Neuronal stem cell (in vitro differentiated cells): ENCODE data around the gene OR2W3.
A peak's percentile ranks its signal among the peaks of the same experiment; 100 is the strongest.

ENCODE experiments used
- DNase-seq: peaks from one replicate; pipeline ENCODE4 v3.0.0-alpha.2; 2013; ENCODE audit warnings: low spot score
- H2AFZ ChIP-seq: one replicate; pipeline ENCODE4 v1.6.1; 2013; ENCODE audit warnings: mild to moderate bottlenecking, low read length, inconsistent platforms
- H2AK5ac ChIP-seq: 2 replicates; pipeline ENCODE4 v1.6.1; 2013; ENCODE audit warnings: low read depth, mild to moderate bottlenecking, inconsistent platforms, low read length, moderate library complexity, mixed read lengths
- H2BK120ac ChIP-seq: 2 replicates; pipeline ENCODE4 v1.6.1; 2013; ENCODE audit warnings: low read depth, mild to moderate bottlenecking, inconsistent platforms, low read length, moderate library complexity, mixed read lengths
- H2BK12ac ChIP-seq: one replicate; pipeline ENCODE4 v1.6.1; 2013; ENCODE audit warnings: low read length, inconsistent platforms
- H2BK15ac ChIP-seq: 2 replicates; pipeline ENCODE4 v1.6.1; 2013; ENCODE audit warnings: mild to moderate bottlenecking, low read length, inconsistent platforms, mixed read lengths
- H2BK5ac ChIP-seq: one replicate; pipeline ENCODE4 v1.6.1; 2013; ENCODE audit warnings: inconsistent platforms, mild to moderate bottlenecking, low read length, moderate library complexity
- H3K14ac ChIP-seq: one replicate; pipeline ENCODE4 v1.6.1; 2013; ENCODE audit warnings: low read length, inconsistent platforms
- H3K18ac ChIP-seq: 2 replicates; pipeline ENCODE4 v1.6.1; 2013; ENCODE audit warnings: low read length, inconsistent platforms
- H3K23ac ChIP-seq: 2 replicates; pipeline ENCODE4 v1.6.1; 2013; ENCODE audit warnings: low read depth, mild to moderate bottlenecking, mixed read lengths, low read length, inconsistent platforms; ENCODE audit not compliant: poor library complexity
- H3K27ac ChIP-seq: replicated peaks from 3 replicates; pipeline ENCODE4 v1.5.1; 2013; ENCODE audit warnings: low read length, inconsistent platforms
- H3K27me3 ChIP-seq, 3 experiments: 2 replicates each; pipeline ENCODE4 v1.6.1; 2013; ENCODE audit warnings: low read length in 3 of 3, mild to moderate bottlenecking in 2 of 3, inconsistent platforms in 1 of 3, low read depth in 1 of 3, mixed read lengths in 1 of 3, moderate library complexity in 1 of 3; ENCODE audit not compliant: control insufficient read depth in 3 of 3, insufficient read depth in 3 of 3
- H3K36me3 ChIP-seq, 2 donors: replicated peaks in 1 of 2; 2 replicates each; pipeline ENCODE4 v1.6.1; 2013; ENCODE audit warnings: low read length in 2 of 2; ENCODE audit not compliant: control insufficient read depth in 2 of 2, insufficient read depth in 2 of 2
- H3K4ac ChIP-seq: 2 replicates; pipeline ENCODE4 v1.6.1; 2013; ENCODE audit warnings: inconsistent platforms, mild to moderate bottlenecking, low read length, moderate library complexity
- H3K4me1 ChIP-seq, 2 donors: 1 replicate in 1 of 2; 2 replicates in 1 of 2; pipeline ENCODE4 v1.6.1; 2013; ENCODE audit warnings: low read length in 2 of 2, low read depth in 1 of 2; ENCODE audit not compliant: control insufficient read depth in 2 of 2, insufficient read depth in 1 of 2
- H3K4me2 ChIP-seq: one replicate; pipeline ENCODE4 v1.6.1; 2013; ENCODE audit warnings: mild to moderate bottlenecking, low read length, inconsistent platforms; ENCODE audit not compliant: insufficient read depth, poor library complexity, severe bottlenecking
- H3K4me3 ChIP-seq, 2 donors: 2 replicates each; pipeline ENCODE4 v1.5.1; 2013; ENCODE audit warnings: low read length in 2 of 2, mild to moderate bottlenecking in 2 of 2, inconsistent platforms in 1 of 2, moderate library complexity in 1 of 2
- H3K79me1 ChIP-seq: one replicate; pipeline ENCODE4 v1.6.1; 2013; ENCODE audit warnings: low read depth, mild to moderate bottlenecking, inconsistent platforms, low read length, moderate library complexity
- H3K9ac ChIP-seq: one replicate; pipeline ENCODE4 v1.6.1; 2013; ENCODE audit warnings: mild to moderate bottlenecking, low read depth, low read length, inconsistent platforms; ENCODE audit not compliant: poor library complexity
- H3K9me3 ChIP-seq, 2 donors: replicated peaks in 1 of 2; 2 replicates each; pipeline versions ENCODE3 to v1.6.1; 2013; ENCODE audit warnings: low read length in 2 of 2, mild to moderate bottlenecking in 2 of 2, inconsistent platforms in 1 of 2, low read depth in 1 of 2, mixed read lengths in 1 of 2, moderate library complexity in 1 of 2; ENCODE audit not compliant: control insufficient read depth in 2 of 2, insufficient read depth in 1 of 2
- H4K8ac ChIP-seq: one replicate; pipeline ENCODE4 v1.6.1; 2013; ENCODE audit warnings: low read depth, mild to moderate bottlenecking, inconsistent platforms, low read length, moderate library complexity
- H4K91ac ChIP-seq: one replicate; pipeline ENCODE4 v1.6.1; 2013; ENCODE audit warnings: low read length, low read depth, mild to moderate bottlenecking, inconsistent platforms; ENCODE audit not compliant: poor library complexity
- WGBS, 2 donors: extraction: QIAGEN DNeasy Blood & Tissue Kit; methylation state at CpG; one replicate each; pipeline ENCODE4 v1.1.7; 2013; ENCODE audit warnings: missing lambda C conversion rate in 2 of 2, mixed read lengths in 1 of 2; ENCODE audit not compliant: insufficient read length in 2 of 2, insufficient replicate concordance in 1 of 2; ENCODE audit errors: extremely low coverage in 2 of 2; 5-methylcytosine and 5-hydroxymethylcytosine counted together

OR2W3 gene

DNA sequence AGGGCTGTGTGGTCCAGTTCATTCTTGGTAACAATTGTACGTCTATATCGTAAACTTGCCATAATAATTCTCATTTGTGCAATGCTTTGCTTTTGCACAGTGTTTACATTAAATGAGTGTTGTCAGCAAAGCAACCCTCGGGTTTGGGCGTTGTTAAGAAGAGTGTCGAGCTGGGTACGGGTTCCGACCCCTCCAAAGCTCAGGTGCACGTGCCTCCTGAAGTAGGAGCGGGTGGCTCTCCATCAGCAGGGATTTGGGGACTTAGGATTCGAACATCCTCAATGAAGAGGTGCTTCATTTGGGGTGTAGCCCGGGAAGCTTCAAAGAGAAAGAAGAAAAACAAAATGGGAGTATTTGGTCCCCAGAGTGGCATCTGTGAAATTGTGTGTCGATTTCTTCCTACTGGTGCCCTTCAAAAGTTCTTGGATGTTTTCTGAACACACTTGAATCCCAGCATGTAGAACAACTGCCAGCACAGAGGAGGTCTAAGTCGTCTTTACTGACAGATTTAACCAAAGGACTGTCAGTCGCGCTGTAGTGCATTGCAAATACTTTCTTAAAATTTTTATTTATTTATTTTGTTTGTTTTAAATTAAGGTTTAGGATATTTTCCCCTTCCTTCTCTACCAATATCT lies 37.3 kb upstream of the OR2W3 start:
- Histone ChIP-seq H3K36me3 (no peaks in the 10 kb centered on the region), H4K91ac (no peak overlapping the region), H2BK120ac (no peak overlapping the region), H3K27me3 (peaks cover 0 to 8% (median 0%) of the 10 kb centered on the region in 3 experiments), H2BK12ac (no peak overlapping the region), H2AFZ (no peak overlapping the region), H3K4me3 (peak overlapping the region in 1 of 2 donors; percentile 94), H3K79me1 (no peaks in the 10 kb centered on the region), H3K4me1 (no peaks in the 10 kb centered on the region), H2AK5ac (no peak overlapping the region), H3K27ac (no peak overlapping the region), H3K4ac (no peak overlapping the region), H2BK15ac (no peak overlapping the region), H3K9ac (no peak overlapping the region), H3K14ac (no peak overlapping the region), H3K4me2 (peak overlapping the region; percentile 87), H3K18ac (no peak overlapping the region), H2BK5ac (no peak overlapping the region), H4K8ac (no peak overlapping the region), H3K9me3 (no peaks in the 10 kb centered on the region), H3K23ac (no peak overlapping the region)
- DNase-seq, result no peak
- no CpG with 5 or more reads among the region's 15 CpGs for WGBS, 2 donors

DNA sequence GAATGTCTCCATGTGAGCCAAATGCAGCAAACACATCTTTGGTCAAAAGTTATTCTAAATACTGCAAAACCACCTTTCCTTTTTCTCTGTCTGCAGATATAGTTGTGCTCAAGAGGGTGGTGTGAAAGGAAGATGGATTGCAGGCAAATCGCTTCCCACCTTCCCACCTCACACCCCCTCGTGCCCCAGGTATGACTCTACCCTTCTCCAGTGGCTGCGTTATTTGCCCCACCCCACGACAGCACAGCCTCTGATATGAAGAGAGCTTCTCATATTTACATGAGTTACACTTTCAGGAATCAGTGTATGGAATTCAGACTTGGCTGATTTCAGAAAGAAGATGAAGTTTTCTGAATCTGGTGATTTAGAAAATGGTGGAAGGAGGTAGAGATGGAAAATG lies 32.6 kb upstream of the OR2W3 start:
- H3K9me3 ChIP-seq, result peaks cover 0 to 2% of the 10 kb centered on the region in 2 donors
- no peak overlapping the region for H4K91ac ChIP-seq
- no peak overlapping the region for H2BK120ac ChIP-seq
- no peak overlapping the region for H4K8ac ChIP-seq
- no peak overlapping the region for H2AK5ac ChIP-seq
- no peak overlapping the region for H3K14ac ChIP-seq
- no peak overlapping the region for H2BK5ac ChIP-seq
- no peak overlapping the region for H2BK12ac ChIP-seq
- H3K4ac ChIP-seq, result no peak overlapping the region
- WGBS, 2 donors, result no CpG with 5 or more reads among the region's 4 CpGs
- H2AFZ ChIP-seq, result no peak overlapping the region
- H2BK15ac ChIP-seq, result no peak overlapping the region
- no peaks in the 10 kb centered on the region for H3K36me3 ChIP-seq
- no peak overlapping the region for H3K4me2 ChIP-seq
- H3K4me1 ChIP-seq, result no peaks in the 10 kb centered on the region
- H3K23ac ChIP-seq, result no peak overlapping the region
- H3K79me1 ChIP-seq, result no peaks in the 10 kb centered on the region
- DNase-seq, result no peak
- H3K27me3 ChIP-seq, result peaks cover 0 to 6% (median 0%) of the 10 kb centered on the region in 3 experiments
- H3K18ac ChIP-seq, result no peak overlapping the region
- no peak overlapping the region for H3K4me3 ChIP-seq
- no peak overlapping the region for H3K27ac ChIP-seq
- no peak overlapping the region for H3K9ac ChIP-seq

DNA sequence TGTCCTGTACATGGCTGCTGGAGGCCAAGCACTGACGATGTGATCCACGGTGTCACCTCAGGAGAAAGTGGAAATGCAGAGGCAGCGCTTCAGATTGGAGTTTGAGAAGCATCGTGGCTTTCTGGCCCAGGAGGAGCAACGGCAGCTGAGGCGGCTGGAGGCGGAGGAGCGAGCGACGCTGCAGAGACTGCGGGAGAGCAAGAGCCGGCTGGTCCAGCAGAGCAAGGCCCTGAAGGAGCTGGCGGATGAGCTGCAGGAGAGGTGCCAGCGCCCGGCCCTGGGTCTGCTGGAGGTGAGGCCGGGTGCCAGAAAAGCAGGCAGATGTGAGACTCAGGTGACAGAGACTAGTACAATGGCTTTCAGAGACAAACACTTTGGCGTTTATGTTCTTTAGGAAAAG lies 30.7 kb upstream of the OR2W3 start:
- DNase-seq, result no peak
- H3K27me3 ChIP-seq, result no peaks in the 10 kb centered on the region
- H3K4ac ChIP-seq, result no peak overlapping the region
- peak overlapping the region; percentile 89 for H3K23ac ChIP-seq
- no peak overlapping the region for H4K91ac ChIP-seq
- H3K14ac ChIP-seq, result peak overlapping the region; percentile 38
- no peaks in the 10 kb centered on the region for H3K79me1 ChIP-seq
- H3K9me3 ChIP-seq, result peaks cover 0 to 2% of the 10 kb centered on the region in 2 donors
- H3K18ac ChIP-seq, result peak overlapping the region; percentile 64
- no peak overlapping the region for H3K27ac ChIP-seq
- H2AK5ac ChIP-seq, result peak overlapping the region; percentile 56
- no peaks in the 10 kb centered on the region for H3K36me3 ChIP-seq
- H4K8ac ChIP-seq, result no peak overlapping the region
- H2BK12ac ChIP-seq, result no peak overlapping the region
- H3K9ac ChIP-seq, result peak overlapping the region; percentile 44
- no peak overlapping the region for H3K4me2 ChIP-seq
- WGBS, 2 donors, result no CpG with 5 or more reads among the region's 17 CpGs
- H2BK120ac ChIP-seq, result no peak overlapping the region
- H3K4me1 ChIP-seq, result no peaks in the 10 kb centered on the region
- peak overlapping the region in 1 of 2 donors; percentile 24 for H3K4me3 ChIP-seq
- no peak overlapping the region for H2BK5ac ChIP-seq
- H2AFZ ChIP-seq, result no peak overlapping the region
- H2BK15ac ChIP-seq, result no peak overlapping the region

DNA sequence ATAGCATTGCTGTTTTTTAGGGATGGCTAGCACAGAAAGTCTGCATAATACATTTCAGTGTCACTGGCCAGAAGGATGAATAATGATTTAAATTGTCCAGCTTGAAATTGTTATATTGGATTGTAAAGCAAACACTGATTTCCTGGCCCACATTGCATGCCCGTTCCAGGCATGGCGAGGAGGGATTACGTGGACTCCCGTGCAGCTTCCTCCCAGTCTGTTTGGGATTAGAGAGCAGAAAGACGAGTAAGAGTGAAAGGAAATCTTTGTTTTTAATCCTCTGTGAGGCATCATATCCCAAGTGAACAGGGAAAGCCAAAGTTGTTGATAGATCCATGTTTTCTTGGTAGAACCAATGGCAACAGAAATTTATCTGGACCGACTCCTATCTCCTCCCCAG lies 30.0 kb upstream of the OR2W3 start:
- Histone ChIP-seq H3K18ac (no peak overlapping the region), H3K27me3 (no peaks in the 10 kb centered on the region), H3K4me3 (no peak overlapping the region)

More for the DNA sequence above, 30.0 kb upstream of the OR2W3 start:
- H3K9ac ChIP-seq, result no peak overlapping the region
- H3K27ac ChIP-seq, result no peak overlapping the region
- no peaks in the 10 kb centered on the region for H3K36me3 ChIP-seq
- H3K4me2 ChIP-seq, result no peak overlapping the region
- H4K91ac ChIP-seq, result no peak overlapping the region
- no peak overlapping the region for H3K4ac ChIP-seq
- no peak overlapping the region for H2AFZ ChIP-seq
- no peaks in the 10 kb centered on the region for H3K4me1 ChIP-seq
- no peak for DNase-seq
- WGBS, 2 donors, result no CpG with 5 or more reads among the region's 6 CpGs
- H2AK5ac ChIP-seq, result no peak overlapping the region
- no peak overlapping the region for H2BK12ac ChIP-seq
- H2BK15ac ChIP-seq, result no peak overlapping the region
- H4K8ac ChIP-seq, result no peak overlapping the region
- peaks cover 0 to 2% of the 10 kb centered on the region in 2 donors for H3K9me3 ChIP-seq
- no peak overlapping the region for H2BK5ac ChIP-seq
- H3K14ac ChIP-seq, result no peak overlapping the region
- no peak overlapping the region for H3K23ac ChIP-seq
- H3K79me1 ChIP-seq, result no peaks in the 10 kb centered on the region
- H2BK120ac ChIP-seq, result no peak overlapping the region
